OCI-LY7 (cell line): ENCODE data around the gene HAGHL. TPM values are rescaled to one million over a fixed set of nuclear protein-coding genes. Genes with fewer than 3 reads are reported as not detected.

Experiments
- BruUV-seq: library from RNA; stranded (reverse); fragments of 400-500 nt; replicated peaks from 2 replicates; lab custom pipeline; 2021; lab: Mats Ljungman, UMichigan
- CTCF ChIA-PET: fragments of 300-600 bp; sonication (Branson Sonifier 250); formaldehyde crosslinking; loops from one replicate; lab custom pipeline; 2022; ENCODE audit warnings: antibody characterized with exemption; ENCODE audit not compliant: unreplicated experiment; lab: Charles Lee
- POLR2A ChIA-PET: fragments of 300-600 bp; sonication (Branson Sonifier 250); formaldehyde crosslinking; loops from one replicate; lab custom pipeline; 2022; ENCODE audit warnings: antibody characterized with exemption; lab: Charles Lee
- DNase-seq: peaks from one replicate; pipeline ENCODE4 v3.0.0-alpha.2; 2015; ENCODE audit warnings: low spot score
- H2AFZ ChIP-seq: fragments of 200-600 bp; sonication (generic), shearing (Covaris generic); 2 replicates; pipeline ENCODE4 v1.6.1; 2014; ENCODE audit warnings: mild to moderate bottlenecking, antibody characterized with exemption, low read length, moderate library complexity
- H3K27ac ChIP-seq: fragments of 200-600 bp; sonication (generic); 2 replicates; pipeline ENCODE4 v1.5.1; 2014; ENCODE audit warnings: mixed run types, low read depth, mild to moderate bottlenecking, moderate library complexity, low read length, inconsistent platforms; ENCODE audit not compliant: poor library complexity, severe bottlenecking
- H3K36me3 ChIP-seq: fragments of 200-600 bp; sonication (generic); 2 replicates; pipeline ENCODE4 v1.6.1; 2014; ENCODE audit warnings: mild to moderate bottlenecking, antibody characterized with exemption, low read length, moderate library complexity, mixed read lengths; ENCODE audit not compliant: insufficient read depth
- H3K4me1 ChIP-seq: fragments of 200-600 bp; sonication (generic); 2 replicates; pipeline ENCODE4 v1.5.1; 2014; ENCODE audit warnings: mild to moderate bottlenecking, low read length; ENCODE audit not compliant: insufficient read depth, poor library complexity, severe bottlenecking
- H3K4me2 ChIP-seq: fragments of 200-600 bp; sonication (generic); 2 replicates; pipeline ENCODE4 v1.6.1; 2014; ENCODE audit warnings: mild to moderate bottlenecking, low read length
- H3K4me3 ChIP-seq: fragments of 200-600 bp; sonication (generic); 2 replicates; pipeline ENCODE4 v1.5.1; 2014; ENCODE audit warnings: mild to moderate bottlenecking, low read depth, low read length; ENCODE audit not compliant: poor library complexity, severe bottlenecking
- H3K79me2 ChIP-seq: fragments of 200-600 bp; sonication (generic); 2 replicates; pipeline ENCODE4 v1.6.1; 2016; ENCODE audit warnings: low read depth, mild to moderate bottlenecking, low read length, moderate library complexity, mixed read lengths; ENCODE audit not compliant: insufficient read depth
- H3K9me2 ChIP-seq: fragments of 200-600 bp; sonication (generic); 2 replicates; pipeline ENCODE4 v1.6.1; 2016; ENCODE audit warnings: mild to moderate bottlenecking, low read length, mixed read lengths; ENCODE audit not compliant: insufficient read depth
- H3K9me3 ChIP-seq: fragments of 200-600 bp; sonication (generic); 2 replicates; pipeline ENCODE4 v1.6.1; 2014; ENCODE audit warnings: mild to moderate bottlenecking, mixed run types, low read length, mixed read lengths
- H4K20me1 ChIP-seq: fragments of 200-600 bp; sonication (generic); 2 replicates; pipeline ENCODE4 v1.6.1; 2014; ENCODE audit warnings: mild to moderate bottlenecking, antibody characterized with exemption, low read length, moderate library complexity, mixed read lengths; ENCODE audit not compliant: insufficient read depth
- CTCF ChIP-seq: fragments of 200-600 bp; sonication (generic); conservative IDR thresholded peaks from 2 replicates; pipeline ENCODE4 v1.5.1; 2014; ENCODE audit warnings: mild to moderate bottlenecking, antibody characterized with exemption, low read length, moderate library complexity, mixed read lengths
- EZH2phosphoT487 ChIP-seq: fragments of 200-600 bp; sonication (generic); IDR thresholded peaks from 2 replicates; pipeline ENCODE4 v1.6.1; 2018; ENCODE audit warnings: low read depth, borderline replicate concordance, mild to moderate bottlenecking, mixed run types, antibody characterized with exemption, low read length, moderate library complexity, mixed read lengths
- intact Hi-C: fragments of 100-400 bp; cut with micrococcal nuclease; formaldehyde crosslinking; loops from one replicate; pipeline ENCODE4 v1.10.0; 2022; ENCODE audit not compliant: unreplicated experiment
- total RNA-seq, 2 experiments: library from RNA; depleted of rRNA in 1 of 2; stranded (reverse); fragments of >200 nt in 1 of 2; shearing (Covaris generic) in 1 of 2; gene quantifications; 2 replicates each; pipeline ENCODE4 v1.2.3, GENCODE V29; 2014 to 2022

Gene HAGHL
- total RNA-seq, 2 experiments from 2014 or later: 30.8 to 57.9 TPM

DNA sequence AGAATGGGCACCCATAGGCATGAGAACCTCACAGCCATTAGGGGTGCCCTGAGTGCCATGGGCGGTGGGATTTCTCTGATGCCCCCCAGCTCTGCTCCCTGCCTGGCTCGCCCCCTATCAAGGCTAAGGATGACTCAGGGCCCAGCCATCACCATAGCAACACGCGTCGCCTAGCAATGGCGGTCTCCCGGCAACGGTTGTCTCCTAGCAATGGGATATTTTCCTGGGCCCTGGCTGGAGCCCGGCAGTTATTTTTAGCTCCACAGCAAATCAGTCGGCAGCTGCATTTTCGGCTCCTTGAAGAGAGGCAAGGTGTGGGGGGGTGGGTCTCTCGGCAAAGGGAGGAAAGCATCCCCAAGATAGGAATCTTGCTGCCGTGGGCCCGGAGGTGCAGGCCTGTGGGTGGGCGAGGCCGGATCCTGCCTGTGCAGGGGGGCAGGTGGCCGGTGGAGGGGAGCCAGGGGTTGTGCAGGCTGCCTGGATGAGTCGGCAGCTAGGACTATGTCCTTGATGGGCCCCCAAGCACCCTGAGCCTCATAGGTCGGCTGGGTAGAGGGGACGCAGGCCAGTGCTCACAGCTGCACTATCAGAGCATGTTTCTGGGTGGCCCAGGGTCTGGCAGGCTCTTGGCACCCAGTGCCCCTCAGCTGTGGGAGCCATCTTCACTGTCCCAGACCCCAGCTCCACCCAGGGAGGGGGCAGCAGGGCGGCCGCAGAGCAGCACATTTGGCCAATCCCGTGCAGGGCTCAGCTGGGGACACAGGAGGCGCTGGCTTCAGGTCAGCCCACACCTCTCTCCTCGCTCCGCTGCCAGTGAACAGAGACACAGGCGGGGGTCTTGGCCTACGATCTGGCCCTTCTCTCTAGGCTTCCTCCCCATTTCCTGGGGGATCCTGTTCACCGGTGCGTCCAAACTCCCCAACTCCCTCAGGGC is 17.1 kb upstream of the HAGHL start:
- Histone ChIP-seq H3K36me3 (no peaks in the 10 kb centered on the region), H3K9me3 (no peaks in the 10 kb centered on the region), H3K79me2 (no peaks in the 10 kb centered on the region), H3K4me3 (no peak overlapping the region), H3K27ac (no peak overlapping the region), H3K4me1 (peaks cover 8% of the 10 kb centered on the region), H3K9me2 (no peaks in the 10 kb centered on the region), H4K20me1 (no peaks in the 10 kb centered on the region), H3K4me2 (no peak overlapping the region), H2AFZ (no peak overlapping the region)
- BruUV-seq: no TSS peak
- DNase-seq: no peak
- POLR2A ChIA-PET: no interaction called here
- no peak for TF ChIP-seq CTCF
- TF ChIP-seq EZH2phosphoT487: no peak
- CTCF ChIA-PET: no interaction called here
- intact Hi-C loops: no loop called here

DNA sequence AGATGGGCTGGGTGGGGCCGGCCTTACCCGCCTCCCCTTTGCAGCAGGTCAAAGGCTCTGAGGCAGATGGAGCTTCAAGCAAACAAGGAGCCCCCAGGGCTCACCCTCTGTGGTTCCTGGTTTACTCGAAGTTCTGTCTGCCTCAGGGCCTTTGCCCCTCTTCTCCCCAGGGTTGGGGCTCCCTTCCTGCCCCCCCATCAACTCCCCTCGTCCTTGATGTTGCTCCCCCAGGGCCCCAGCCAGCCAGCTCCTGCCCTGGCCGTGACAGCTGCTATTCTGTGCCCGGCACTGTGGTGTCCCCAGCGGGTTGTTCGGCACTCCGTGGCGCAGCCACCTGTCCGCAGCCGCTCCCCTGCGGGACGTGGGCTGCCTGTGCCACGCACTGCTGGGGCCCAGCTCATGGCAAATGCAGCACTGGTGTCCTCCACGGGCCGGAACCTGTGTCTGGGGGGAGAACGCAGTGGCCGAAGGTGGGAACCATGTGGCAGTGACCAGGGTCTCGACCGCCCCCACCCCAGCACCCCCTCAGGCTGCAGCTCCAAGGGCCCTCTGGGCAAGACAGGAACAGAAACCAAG is 16.3 kb upstream of the HAGHL start:
- CTCF ChIA-PET: no interaction called here
- POLR2A ChIA-PET: no interaction called here
- intact Hi-C loops: loop anchor here (1.0 kb wide), 1 partner anchor 75 kb away; no protein-coding TSS in a partner anchor
- H3K4me3 ChIP-seq: no peak overlapping the region
- H3K9me3 ChIP-seq: no peaks in the 10 kb centered on the region
- no peaks in the 10 kb centered on the region for H3K79me2 ChIP-seq
- H2AFZ ChIP-seq: no peak overlapping the region
- H3K4me1 ChIP-seq: peaks cover 8% of the 10 kb centered on the region
- no peak for DNase-seq
- H4K20me1 ChIP-seq: no peaks in the 10 kb centered on the region
- H3K27ac ChIP-seq: no peak overlapping the region
- no peak overlapping the region for H3K4me2 ChIP-seq
- no peaks in the 10 kb centered on the region for H3K36me3 ChIP-seq
- TF ChIP-seq EZH2phosphoT487 (no peak), CTCF (no peak)
- no TSS peak for BruUV-seq
- H3K9me2 ChIP-seq: no peaks in the 10 kb centered on the region
